ENCODE data around the gene GASK1A.

GASK1A gene

DNA sequence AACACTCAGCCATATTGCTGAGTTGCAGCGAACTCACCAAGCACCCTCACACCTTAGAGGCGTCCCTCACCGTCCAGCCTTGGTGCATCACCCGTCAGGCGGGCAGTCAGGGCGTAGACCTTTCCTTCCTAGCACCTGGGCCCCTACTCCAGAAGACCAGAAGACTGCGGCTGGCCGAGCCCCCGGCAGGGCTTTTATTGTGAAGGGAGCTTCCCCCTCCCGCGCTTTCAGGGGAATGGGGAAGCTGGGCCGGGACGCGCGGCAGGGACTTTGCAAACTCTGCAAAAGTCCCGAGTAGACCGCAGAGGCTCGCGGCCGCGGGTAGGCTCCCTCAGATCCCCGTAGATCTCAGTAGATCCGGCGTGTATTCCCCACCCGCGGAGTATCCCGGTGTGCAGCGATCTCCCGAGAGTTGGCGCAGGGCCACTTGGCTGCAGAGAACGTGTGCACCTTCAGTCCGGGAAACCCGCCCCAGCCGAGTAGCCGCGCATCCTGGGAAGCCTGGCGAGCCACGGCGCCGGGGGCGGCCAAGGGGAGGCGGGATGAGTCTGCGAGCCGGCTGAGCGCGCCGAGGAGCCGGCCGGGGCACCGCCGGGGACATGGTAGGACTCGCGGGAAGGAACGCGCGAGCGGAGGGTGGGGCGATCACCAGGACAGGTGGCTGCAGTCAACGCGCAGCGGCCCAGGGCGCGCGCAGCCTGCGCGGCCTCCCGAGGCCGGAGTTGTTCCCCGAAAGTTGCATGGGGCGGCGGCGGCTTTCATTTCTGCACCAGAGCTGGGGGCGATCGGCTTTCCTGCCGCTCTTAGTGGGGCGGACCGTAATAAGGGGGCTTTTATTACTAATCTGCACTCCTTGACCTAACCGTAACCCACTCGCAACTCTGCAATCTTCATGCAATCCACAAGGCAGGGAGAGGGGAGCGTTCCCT, at the start of gene GASK1A:
Gene GASK1A (plus strand): TSS at position 268 of the 929 bp plus-strand sequence. CDS start 332 bp downstream, at position 600.
- ATAC-seq (ENCODE audit: low read depth) (peak; percentile 32), DNase-seq (ENCODE audit: low spot score in 2 of 2) (no peak)
- H3K9me3 Mint-ChIP-seq = peaks cover 9% of the 10 kb centered on the region
- H3K36me3 Mint-ChIP-seq = peaks cover 5% of the 10 kb centered on the region
- H3K27me3 Mint-ChIP-seq = peaks cover 20% of the 10 kb centered on the region
- peaks cover 4% of the 10 kb centered on the region for H3K4me1 Mint-ChIP-seq
- H3K27ac Mint-ChIP-seq = no peak within 1 kb of the TSS
- H3K4me3 Mint-ChIP-seq = peak within 1 kb of the TSS; percentile 42

- H3K4me1 Mint-ChIP-seq = peaks cover 2% of the 10 kb centered on the region
- H3K27me3 Mint-ChIP-seq = peaks cover 15% of the 10 kb centered on the region
- no peaks in the 10 kb centered on the region for H3K9me3 Mint-ChIP-seq
- H3K4me3 Mint-ChIP-seq = no peak overlapping the region
- ATAC-seq (ENCODE audit: low read depth) = no peak
- H3K27ac Mint-ChIP-seq = no peak overlapping the region
- H3K36me3 Mint-ChIP-seq = no peaks in the 10 kb centered on the region
- no peak for DNase-seq (ENCODE audit: low spot score in 2 of 2)
Measured at GRCh38 chr3:42934111-42934510, 45.0 kb upstream of the GASK1A start.

- H3K9me3 Mint-ChIP-seq = no peaks in the 10 kb centered on the region
Measured at GRCh38 chr3:42934910-42935309, 44.2 kb upstream of the GASK1A start.

GRCh38 chr3:42935472-42935871, 43.6 kb upstream of the GASK1A start:
- no peak for DNase-seq (ENCODE audit: low spot score in 2 of 2)
- Mint-ChIP-seq H3K27me3 (peaks cover 20% of the 10 kb centered on the region), H3K9me3 (no peaks in the 10 kb centered on the region), H3K4me1 (peaks cover 2% of the 10 kb centered on the region), H3K36me3 (no peaks in the 10 kb centered on the region), H3K4me3 (no peak overlapping the region), H3K27ac (no peak overlapping the region)
- ATAC-seq (ENCODE audit: low read depth) = no peak

More at GRCh38 chr3:42934910-42935309, 44.2 kb upstream of the GASK1A start:
- DNase-seq (ENCODE audit: low spot score in 2 of 2) (no peak), ATAC-seq (ENCODE audit: low read depth) (no peak)
- Mint-ChIP-seq H3K27ac (no peak overlapping the region), H3K36me3 (no peaks in the 10 kb centered on the region), H3K4me3 (no peak overlapping the region), H3K27me3 (peaks cover 19% of the 10 kb centered on the region), H3K4me1 (peaks cover 2% of the 10 kb centered on the region)

- H3K36me3 Mint-ChIP-seq = no peaks in the 10 kb centered on the region
- H3K27me3 Mint-ChIP-seq = peaks cover 20% of the 10 kb centered on the region
- no peaks in the 10 kb centered on the region for H3K9me3 Mint-ChIP-seq
- H3K4me1 Mint-ChIP-seq = peaks cover 2% of the 10 kb centered on the region
- H3K27ac Mint-ChIP-seq = no peak overlapping the region
- no peak overlapping the region for H3K4me3 Mint-ChIP-seq
- ATAC-seq (ENCODE audit: low read depth) (no peak), DNase-seq (ENCODE audit: low spot score in 2 of 2) (no peak)
Measured at GRCh38 chr3:42936157-42936981, 42.7 kb upstream of the GASK1A start.

DNA sequence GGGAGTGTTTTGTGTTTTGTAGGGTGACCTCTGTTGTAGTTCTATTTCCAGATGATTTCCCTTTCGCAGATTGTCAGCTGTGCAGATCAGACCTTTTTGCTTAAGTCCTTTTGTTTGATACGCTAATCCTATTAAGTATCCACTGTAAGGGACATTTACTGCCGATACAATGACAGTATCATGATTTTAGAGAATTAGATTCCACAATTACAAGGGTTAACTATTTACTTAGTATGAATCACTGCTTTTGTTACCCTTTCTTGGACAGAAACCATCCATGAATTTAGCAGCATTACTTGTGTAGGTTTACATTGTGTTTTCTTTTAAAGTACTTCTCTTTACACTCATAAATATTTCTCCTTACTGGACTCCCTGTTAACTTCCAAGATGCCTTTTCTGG, 41.8 kb upstream of the GASK1A start:
- no peak overlapping the region for H3K4me3 Mint-ChIP-seq
- ATAC-seq (ENCODE audit: low read depth) = no peak

GRCh38 chr3:42942693-42943092, 36.4 kb upstream of the GASK1A start:
- H3K27ac Mint-ChIP-seq = no peak overlapping the region
- no peaks in the 10 kb centered on the region for H3K9me3 Mint-ChIP-seq
- ATAC-seq (ENCODE audit: low read depth) (no peak), DNase-seq (ENCODE audit: low spot score in 2 of 2) (no peak)
- H3K36me3 Mint-ChIP-seq = no peaks in the 10 kb centered on the region
- no peak overlapping the region for H3K4me3 Mint-ChIP-seq
- H3K4me1 Mint-ChIP-seq = peaks cover 3% of the 10 kb centered on the region
- peaks cover 19% of the 10 kb centered on the region for H3K27me3 Mint-ChIP-seq

More for the DNA sequence above, 41.8 kb upstream of the GASK1A start:
- Mint-ChIP-seq H3K4me1 (peaks cover 2% of the 10 kb centered on the region), H3K9me3 (no peaks in the 10 kb centered on the region), H3K27ac (no peak overlapping the region), H3K27me3 (peaks cover 22% of the 10 kb centered on the region), H3K36me3 (no peaks in the 10 kb centered on the region)
- no peak for DNase-seq (ENCODE audit: low spot score in 2 of 2)

GRCh38 chr3:42946050-42946449, 33.1 kb upstream of the GASK1A start:
- DNase-seq (ENCODE audit: low spot score in 2 of 2) (no peak), ATAC-seq (ENCODE audit: low read depth) (no peak)
- Mint-ChIP-seq H3K27me3 (peaks cover 13% of the 10 kb centered on the region), H3K9me3 (no peaks in the 10 kb centered on the region), H3K4me3 (no peak overlapping the region), H3K36me3 (no peaks in the 10 kb centered on the region), H3K4me1 (peaks cover 6% of the 10 kb centered on the region), H3K27ac (no peak overlapping the region)

GRCh38 chr3:42957573-42957972, 21.5 kb upstream of the GASK1A start:
- Mint-ChIP-seq H3K36me3 (no peaks in the 10 kb centered on the region), H3K4me3 (no peak overlapping the region)

GRCh38 chr3:42960282-42960681, 18.8 kb upstream of the GASK1A start:
- H3K36me3 Mint-ChIP-seq = no peaks in the 10 kb centered on the region

More at GRCh38 chr3:42957573-42957972, 21.5 kb upstream of the GASK1A start:
- no peak for ATAC-seq (ENCODE audit: low read depth)
- H3K9me3 Mint-ChIP-seq = no peaks in the 10 kb centered on the region
- H3K27ac Mint-ChIP-seq = no peak overlapping the region
- no peak for DNase-seq (ENCODE audit: low spot score in 2 of 2)
- H3K4me1 Mint-ChIP-seq = no peaks in the 10 kb centered on the region
- peaks cover 13% of the 10 kb centered on the region for H3K27me3 Mint-ChIP-seq

GRCh38 chr3:42960786-42961185, 18.3 kb upstream of the GASK1A start:
- Mint-ChIP-seq H3K27ac (no peak overlapping the region), H3K4me3 (no peak overlapping the region), H3K36me3 (no peaks in the 10 kb centered on the region), H3K4me1 (no peaks in the 10 kb centered on the region), H3K27me3 (peaks cover 13% of the 10 kb centered on the region), H3K9me3 (no peaks in the 10 kb centered on the region)
- ATAC-seq (ENCODE audit: low read depth) (no peak), DNase-seq (ENCODE audit: low spot score in 2 of 2) (no peak)

More at GRCh38 chr3:42960282-42960681, 18.8 kb upstream of the GASK1A start:
- no peak for DNase-seq (ENCODE audit: low spot score in 2 of 2)
- no peaks in the 10 kb centered on the region for H3K9me3 Mint-ChIP-seq
- peaks cover 13% of the 10 kb centered on the region for H3K27me3 Mint-ChIP-seq
- no peak for ATAC-seq (ENCODE audit: low read depth)
- no peak overlapping the region for H3K4me3 Mint-ChIP-seq
- H3K4me1 Mint-ChIP-seq = no peaks in the 10 kb centered on the region
- H3K27ac Mint-ChIP-seq = no peak overlapping the region

DNA sequence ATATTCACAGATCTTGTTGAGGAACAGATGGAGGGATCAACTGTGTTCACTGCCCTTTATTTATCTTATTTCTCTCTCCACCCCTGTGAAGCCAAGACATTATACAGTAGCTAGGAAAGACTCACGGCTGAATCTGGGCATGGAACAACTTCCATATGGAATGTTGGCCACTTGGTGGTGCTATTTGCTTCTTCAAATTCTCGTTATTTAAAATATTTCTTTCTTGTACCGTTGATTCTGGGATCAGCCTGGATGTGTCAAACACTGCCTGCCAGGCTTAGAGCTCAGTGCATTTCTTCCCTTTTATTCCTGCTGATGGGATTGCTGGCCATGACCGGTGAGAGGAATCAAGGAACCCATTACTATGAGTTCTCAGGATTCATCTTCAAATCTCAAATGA, 17.5 kb upstream of the GASK1A start:
- no peak for DNase-seq (ENCODE audit: low spot score in 2 of 2)
- Mint-ChIP-seq H3K27me3 (peaks cover 13% of the 10 kb centered on the region), H3K4me1 (no peaks in the 10 kb centered on the region), H3K4me3 (no peak overlapping the region), H3K27ac (no peak overlapping the region), H3K36me3 (no peaks in the 10 kb centered on the region), H3K9me3 (no peaks in the 10 kb centered on the region)
- no peak for ATAC-seq (ENCODE audit: low read depth)

DNA sequence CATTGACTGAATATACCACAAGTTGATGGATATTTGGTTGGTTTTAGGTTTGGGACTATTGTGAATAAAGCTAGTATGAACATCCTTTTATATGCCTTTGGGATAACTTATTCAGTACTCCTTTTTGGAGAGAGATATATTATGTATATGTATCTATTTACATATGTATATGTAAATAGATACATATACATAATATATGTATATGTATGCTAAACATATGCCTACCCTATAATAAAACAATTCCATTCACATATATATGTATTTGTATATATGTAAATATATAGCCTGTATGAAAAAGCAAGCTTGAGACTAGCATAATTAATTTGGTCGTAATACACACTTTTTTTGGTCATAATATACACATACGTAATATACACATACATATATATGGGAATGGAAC, 15.8 kb upstream of the GASK1A start:
- H3K27ac Mint-ChIP-seq = no peak overlapping the region
- DNase-seq (ENCODE audit: low spot score in 2 of 2) = no peak
- H3K4me1 Mint-ChIP-seq = no peaks in the 10 kb centered on the region
- no peak for ATAC-seq (ENCODE audit: low read depth)
- H3K27me3 Mint-ChIP-seq = peaks cover 11% of the 10 kb centered on the region
- no peaks in the 10 kb centered on the region for H3K36me3 Mint-ChIP-seq
- no peaks in the 10 kb centered on the region for H3K9me3 Mint-ChIP-seq
- no peak overlapping the region for H3K4me3 Mint-ChIP-seq

GRCh38 chr3:42964266-42964665, 14.8 kb upstream of the GASK1A start:
- Mint-ChIP-seq H3K27ac (no peak overlapping the region), H3K36me3 (no peaks in the 10 kb centered on the region), H3K9me3 (no peaks in the 10 kb centered on the region), H3K4me3 (no peak overlapping the region), H3K4me1 (no peaks in the 10 kb centered on the region), H3K27me3 (peaks cover 9% of the 10 kb centered on the region)
- no peak for ATAC-seq (ENCODE audit: low read depth)
- no peak for DNase-seq (ENCODE audit: low spot score in 2 of 2)

Data from memory B cell (primary cell).